Fibroblast of peridontal ligament (primary cell): ENCODE measurements around the gene SART3.
A peak's percentile ranks its signal among the peaks of the same experiment; 100 is the strongest.

Source experiments
- DNase-seq: peaks from one replicate; pipeline ENCODE4 v3.0.0-alpha.2; 2010; ENCODE audit errors: extremely low read depth

SART3 gene

GRCh38 chr12:108519558-108519957 is 41.4 kb downstream of the SART3 start:
- no peak for DNase-seq

DNA sequence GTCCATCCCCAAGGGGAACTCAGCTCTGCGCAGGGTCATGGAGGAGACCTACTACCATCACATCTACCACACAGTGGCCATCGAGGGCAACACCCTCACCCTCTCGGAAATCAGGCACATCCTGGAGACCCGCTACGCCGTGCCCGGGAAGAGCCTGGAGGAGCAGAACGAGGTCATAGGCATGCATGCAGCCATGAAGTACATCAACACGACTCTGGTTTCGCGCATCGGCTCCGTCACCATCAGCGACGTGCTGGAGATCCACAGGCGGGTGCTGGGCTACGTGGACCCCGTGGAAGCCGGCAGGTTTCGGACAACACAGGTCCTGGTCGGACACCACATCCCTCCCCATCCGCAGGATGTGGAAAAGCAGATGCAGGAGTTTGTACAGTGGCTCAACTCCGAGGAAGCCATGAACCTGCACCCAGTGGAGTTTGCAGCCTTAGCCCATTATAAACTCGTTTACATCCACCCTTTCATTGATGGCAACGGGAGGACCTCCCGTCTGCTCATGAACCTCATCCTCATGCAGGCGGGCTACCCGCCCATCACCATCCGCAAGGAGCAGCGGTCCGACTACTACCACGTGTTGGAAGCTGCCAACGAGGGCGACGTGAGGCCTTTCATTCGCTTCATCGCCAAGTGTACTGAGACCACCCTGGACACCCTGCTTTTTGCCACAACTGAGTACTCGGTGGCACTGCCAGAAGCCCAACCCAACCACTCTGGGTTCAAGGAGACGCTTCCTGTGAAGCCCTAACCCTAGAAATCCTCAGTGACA is 42.1 kb downstream of the SART3 start:
- no peak for DNase-seq

DNA sequence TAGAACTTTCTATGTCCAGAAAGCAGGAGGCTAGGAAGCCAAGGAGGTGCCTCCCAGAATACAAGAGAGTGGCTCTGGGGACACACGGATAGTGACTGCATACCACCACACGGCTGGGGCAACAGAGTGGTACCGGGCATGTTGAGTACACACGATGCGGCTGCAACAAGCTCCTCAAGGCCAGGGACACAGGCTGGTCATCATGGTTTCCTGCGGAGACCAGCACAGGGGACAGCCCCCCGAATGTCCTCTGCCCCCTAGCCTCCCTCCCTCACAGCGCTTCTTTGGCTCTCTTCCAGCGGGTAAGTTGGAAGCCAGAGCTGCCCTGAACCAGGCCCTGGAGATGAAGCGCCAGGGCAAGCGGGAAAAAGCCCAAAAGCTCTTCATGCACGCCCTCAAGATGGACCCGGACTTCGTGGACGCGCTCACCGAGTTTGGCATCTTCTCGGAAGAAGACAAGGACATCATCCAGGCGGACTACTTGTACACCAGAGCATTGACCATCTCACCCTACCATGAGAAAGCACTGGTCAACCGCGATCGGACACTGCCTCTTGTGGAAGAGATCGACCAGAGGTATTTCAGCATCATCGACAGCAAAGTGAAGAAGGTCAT is 42.8 kb downstream of the SART3 start:
- DNase-seq = no peak

DNA sequence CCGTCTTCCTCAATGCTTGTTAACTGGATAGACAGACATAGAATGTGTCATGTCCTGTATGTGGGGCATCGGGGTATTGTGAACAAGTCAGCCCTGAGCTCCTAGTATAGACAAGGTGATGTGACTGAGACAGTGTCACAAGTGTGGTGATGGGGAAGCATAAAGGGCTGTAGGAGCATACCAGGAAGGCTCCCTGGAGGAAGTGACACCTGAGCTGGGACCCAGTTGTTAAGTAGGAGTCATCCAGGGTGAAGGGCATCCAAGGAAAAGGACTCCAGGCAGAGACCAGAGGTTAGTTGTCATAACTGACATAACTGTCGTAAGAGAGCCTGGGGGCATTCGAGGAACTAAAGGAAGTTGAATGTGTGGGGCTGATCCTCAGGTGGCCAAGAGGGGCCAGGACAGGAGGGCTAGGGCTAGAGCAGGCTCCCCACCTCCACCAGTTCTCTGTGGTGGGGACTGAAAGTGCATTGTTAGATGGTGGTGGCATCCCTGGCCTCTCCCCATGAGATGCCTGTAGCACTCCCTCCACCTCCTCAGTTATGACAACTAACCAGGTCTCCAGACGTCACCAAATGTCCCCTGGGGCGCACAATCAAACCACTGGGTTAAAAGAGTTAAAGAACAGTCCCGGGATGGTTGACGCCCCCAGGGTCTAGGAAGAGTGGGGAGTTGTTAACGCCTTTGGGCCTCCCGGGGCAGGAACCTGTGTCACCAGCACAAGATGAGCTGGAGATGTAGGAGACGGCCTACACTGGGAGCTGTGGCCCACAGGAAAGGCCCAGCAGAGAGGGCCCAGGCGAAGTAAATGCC is 43.5 kb downstream of the SART3 start:
- no peak for DNase-seq

- no peak for DNase-seq
Measured at GRCh38 chr12:108516511-108517275, 44.3 kb downstream of the SART3 start.

DNA sequence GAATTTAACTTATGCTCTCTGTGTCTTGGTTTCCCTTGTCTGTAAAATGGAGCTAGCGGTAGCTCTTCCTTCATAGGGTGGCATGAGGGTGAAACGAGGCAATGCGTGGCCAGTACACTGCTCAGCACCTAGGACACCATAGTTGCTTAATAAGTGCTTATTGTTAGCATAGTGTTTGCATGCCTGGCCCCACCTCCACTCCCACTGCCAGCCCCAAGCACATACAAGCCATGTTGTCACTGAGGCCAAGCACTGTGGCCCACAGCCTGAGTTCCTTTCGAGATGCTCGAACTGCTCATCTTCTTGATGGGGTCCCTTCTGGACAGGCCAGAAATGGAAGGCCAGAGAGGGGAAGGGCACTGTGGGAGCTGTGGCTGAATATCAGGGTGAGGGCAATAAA is 45.1 kb downstream of the SART3 start:
- DNase-seq = no peak

- peak; percentile 96 for DNase-seq
Measured at GRCh38 chr12:108514973-108515814, 45.8 kb downstream of the SART3 start, which contains the start of gene FICD. Gene FICD (plus strand): TSS chr12:108515277. CDS start chr12:108516973, 1,696 bp downstream.

GRCh38 chr12:108514468-108514972 is 46.5 kb downstream of the SART3 start:
- no peak for DNase-seq

- DNase-seq = peak; percentile 80
Measured at GRCh38 chr12:108511633-108512540, 49.1 kb downstream of the SART3 start.

DNA sequence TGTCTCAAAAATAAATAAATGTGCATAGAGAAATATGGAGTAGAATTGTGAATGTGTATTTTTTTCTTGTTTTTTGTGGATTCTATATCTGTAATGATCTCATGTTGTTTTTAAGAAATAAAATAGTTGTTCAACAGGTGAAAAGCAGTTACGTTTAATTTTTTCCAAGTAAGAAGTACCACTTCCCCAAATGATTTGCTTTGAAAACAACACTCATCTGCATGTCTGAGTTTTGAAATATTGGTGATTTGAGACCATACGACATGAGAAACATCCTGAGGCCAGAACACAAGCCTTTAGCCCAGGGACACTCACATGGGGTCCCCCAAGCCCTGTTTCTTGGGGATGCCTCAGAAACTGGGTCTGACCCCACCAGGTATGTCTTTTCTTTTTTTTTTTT is 50.1 kb downstream of the SART3 start:
- no peak for DNase-seq

- no peak for DNase-seq
Measured at GRCh38 chr12:108509806-108510205, 51.2 kb downstream of the SART3 start.

DNA sequence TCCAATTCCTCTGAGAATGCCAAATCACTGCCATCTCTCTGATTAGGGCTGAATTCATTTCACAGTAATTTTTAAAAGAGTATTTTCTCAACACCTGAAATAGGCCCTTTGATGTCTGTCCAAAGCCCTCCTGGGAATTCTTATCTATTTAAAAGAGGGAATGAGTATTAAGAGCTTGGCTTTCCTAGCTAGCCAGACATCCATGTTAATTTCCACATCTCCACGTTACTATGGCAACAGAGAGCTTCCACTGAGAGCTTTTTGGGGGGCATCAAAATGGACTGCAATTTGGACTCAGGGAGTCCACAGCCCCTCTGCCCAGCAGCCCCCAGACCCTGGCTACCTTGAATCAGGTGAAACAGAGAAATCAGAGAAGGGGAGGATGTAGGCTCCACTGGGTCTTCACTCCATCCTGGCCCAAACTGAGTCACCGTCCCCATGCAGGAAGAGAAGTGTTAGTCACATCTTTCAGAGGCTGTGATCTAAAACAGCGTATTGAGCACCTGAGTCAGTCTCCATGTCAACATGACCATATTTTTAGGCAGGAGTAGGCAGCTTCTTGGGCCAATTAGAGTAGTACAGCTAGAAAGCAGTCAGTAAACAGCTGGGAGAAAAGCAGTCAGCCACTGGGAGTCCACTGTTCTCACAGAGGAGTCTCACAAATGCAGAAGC is 52.9 kb downstream of the SART3 start:
- DNase-seq = no peak

DNA sequence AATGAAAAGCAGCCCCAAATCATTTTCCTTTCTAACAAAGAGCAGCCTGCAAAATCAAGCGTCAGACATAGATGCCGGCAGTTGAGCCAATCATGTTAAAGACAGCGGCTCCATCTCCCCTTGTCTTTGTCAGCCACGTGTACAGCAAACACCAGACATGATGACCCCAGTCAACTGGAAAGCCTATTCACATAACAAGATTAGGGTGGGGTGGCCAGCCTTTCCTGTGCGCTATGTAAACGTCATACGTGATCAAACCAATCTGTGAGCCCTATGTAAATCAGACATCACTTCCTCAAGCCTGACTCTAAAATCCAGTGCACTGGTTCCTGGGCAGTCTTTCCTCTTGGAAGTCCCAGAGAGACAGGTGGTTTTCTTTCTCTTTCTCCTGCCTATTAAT is 55.8 kb downstream of the SART3 start:
- DNase-seq = no peak

DNA sequence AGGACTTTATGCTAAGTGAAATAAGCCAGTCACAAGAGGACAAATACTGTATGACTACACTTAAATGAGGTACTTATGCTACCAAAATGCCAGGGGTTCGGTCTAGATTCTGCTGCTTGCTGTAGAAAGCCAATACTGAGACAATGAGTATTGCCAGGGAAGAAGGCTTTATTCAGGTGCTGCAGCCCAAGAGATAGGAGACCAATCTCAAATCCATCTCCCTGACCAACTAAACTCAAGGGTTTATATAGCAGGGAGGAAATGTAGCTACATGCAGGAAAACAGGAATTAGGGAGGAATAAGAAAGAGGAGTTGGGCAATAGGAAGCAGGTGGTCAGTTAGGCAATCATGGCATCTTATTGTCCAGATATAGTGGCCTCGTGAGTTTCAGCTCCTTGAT is 58.1 kb downstream of the SART3 start:
- DNase-seq = no peak

DNA sequence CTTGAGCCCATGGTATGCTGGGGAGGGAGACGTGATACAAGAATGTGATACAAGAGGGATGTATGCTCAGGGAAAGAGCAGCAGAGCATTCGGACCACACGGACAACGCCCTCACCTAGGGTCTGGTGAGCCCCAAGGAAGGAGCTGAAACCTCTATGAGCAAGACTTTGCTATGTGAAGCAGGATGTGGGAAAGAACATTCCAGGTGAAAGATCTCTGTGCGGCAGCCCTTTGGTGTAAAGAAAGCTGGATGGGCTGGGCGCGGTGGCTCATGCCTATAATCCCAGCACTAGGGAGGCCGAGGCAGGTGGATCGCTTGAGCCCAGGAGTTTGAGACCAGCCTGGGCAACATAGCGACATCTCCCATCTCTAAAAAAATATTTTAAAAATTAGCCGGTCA is 62.8 kb downstream of the SART3 start:
- no peak for DNase-seq

DNA sequence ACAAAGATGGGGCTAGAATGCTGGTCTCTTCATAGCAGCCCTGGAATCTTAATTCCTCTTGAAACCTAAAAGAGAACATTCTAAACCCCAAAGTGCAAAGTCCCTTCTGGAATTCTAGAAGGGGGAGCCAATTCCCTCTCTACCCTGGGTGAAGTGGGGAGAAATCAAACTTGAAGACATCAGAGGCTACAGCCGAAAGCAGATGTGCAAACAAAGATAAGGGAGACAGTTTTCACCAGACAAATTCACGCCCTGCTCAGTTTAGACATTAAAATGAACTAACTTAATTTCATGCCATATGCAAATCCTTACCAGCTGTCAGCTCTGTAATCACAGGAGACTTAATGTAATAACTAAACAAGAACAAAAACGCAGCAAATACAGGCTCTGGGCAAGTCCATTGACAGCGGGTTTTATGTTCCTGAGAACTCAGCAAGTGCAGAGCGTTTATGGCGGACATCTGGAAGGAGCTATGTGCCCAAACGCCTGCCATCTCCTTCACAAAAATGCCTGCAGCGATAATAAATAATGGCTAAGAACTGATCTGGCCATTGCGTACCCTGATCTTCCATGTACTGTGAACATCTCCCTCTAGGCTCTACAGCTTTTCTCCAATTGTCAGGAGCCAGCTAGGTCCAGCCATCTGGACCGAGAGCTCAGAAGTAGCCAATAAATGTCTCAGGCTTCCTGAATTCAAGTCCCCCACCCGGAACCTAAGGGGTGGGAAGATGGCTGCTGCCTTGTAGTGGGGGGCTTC is 65.0 kb downstream of the SART3 start:
- no peak for DNase-seq

DNA sequence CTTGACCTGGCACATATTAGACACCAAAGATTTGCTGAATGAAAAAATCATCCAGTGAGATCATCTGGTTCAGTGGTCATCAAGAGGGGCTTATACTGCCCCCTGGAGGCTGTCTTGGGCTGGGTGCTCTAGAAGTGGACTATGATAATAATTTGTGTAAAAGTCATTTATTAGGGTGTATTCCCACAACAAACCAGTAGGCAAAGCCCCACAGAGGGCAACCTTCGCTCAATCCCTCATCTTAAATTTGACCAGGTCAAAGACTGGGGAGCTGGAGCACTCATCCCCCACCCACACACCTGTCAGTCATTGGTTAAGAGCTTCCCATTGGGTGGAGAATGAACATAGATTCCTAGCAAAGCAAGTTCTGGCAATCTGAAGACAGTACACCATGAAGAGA is 65.9 kb downstream of the SART3 start:
- peak; percentile 23 for DNase-seq

DNA sequence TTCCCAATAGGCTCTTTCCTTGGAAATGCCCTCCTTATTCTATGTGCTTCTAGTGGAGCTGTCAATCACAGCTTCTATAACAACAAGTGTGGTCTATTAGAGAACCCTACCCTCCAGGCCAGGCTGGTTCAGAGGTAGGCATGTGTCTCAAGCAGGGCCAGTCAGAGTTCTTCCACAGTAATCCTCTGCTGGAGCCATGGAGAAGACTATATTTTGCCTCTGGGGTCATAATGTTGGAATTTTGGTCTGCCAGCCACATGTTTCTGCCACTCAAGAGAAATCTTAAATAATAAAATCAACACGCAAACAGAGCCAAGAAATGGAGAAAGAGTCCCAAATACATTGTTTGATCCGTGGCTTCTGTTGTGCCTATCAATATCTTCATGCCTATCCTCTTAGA is 69.7 kb downstream of the SART3 start:
- DNase-seq = no peak
